IMR-90 (cell line): ENCODE data around the gene FBXL20. TPM values are rescaled to one million over a fixed set of nuclear protein-coding genes. Genes with fewer than 3 reads are reported as not detected.

Experiments
- ATAC-seq: fragments of 200-7000 bp; cut with Tn5 transposase; 2 replicates; pipeline ENCODE4 v1.9.1; 2020; ENCODE audit warnings: low read depth, mild to moderate bottlenecking, moderate library complexity
- BruUV-seq: library from RNA; stranded (reverse); fragments of 400-500 nt; replicated peaks from 2 replicates; lab custom pipeline; 2021; lab: Mats Ljungman, UMichigan
- CTCF ChIA-PET: fragments of 300-600 bp; formaldehyde crosslinking; extraction: SDS; loops from one replicate; lab custom pipeline; 2021; ENCODE audit warnings: antibody characterized with exemption; lab: Yijun Ruan, JAX
- POLR2A ChIA-PET: fragments of 300-600 bp; sonication (Branson Sonifier 250); formaldehyde crosslinking; loops from one replicate; lab custom pipeline; 2022; ENCODE audit warnings: antibody characterized with exemption; ENCODE audit not compliant: unreplicated experiment; lab: Charles Lee
- DNase-seq: peaks from one replicate; pipeline ENCODE4 v3.0.0; 2013
- H2AFZ ChIP-seq: replicated peaks from 2 replicates; pipeline ENCODE3; 2013; ENCODE audit warnings: low read length, mild to moderate bottlenecking; ENCODE audit not compliant: poor library complexity
- H2AK5ac ChIP-seq: 2 replicates; pipeline ENCODE4 v1.6.1; 2013; ENCODE audit warnings: low read depth, low read length, inconsistent platforms
- H2AK9ac ChIP-seq: replicated peaks from 2 replicates; pipeline ENCODE3; 2013; ENCODE audit warnings: mild to moderate bottlenecking, low read depth, low read length, moderate library complexity; ENCODE audit not compliant: poor library complexity
- H2BK120ac ChIP-seq: 2 replicates; pipeline ENCODE4 v1.6.1; 2013; ENCODE audit warnings: low read depth, low read length, inconsistent platforms
- H2BK15ac ChIP-seq: 3 replicates; pipeline ENCODE4 v1.6.1; 2013; ENCODE audit warnings: low read depth, low read length, inconsistent platforms
- H2BK20ac ChIP-seq: 2 replicates; pipeline ENCODE4 v1.6.1; 2013; ENCODE audit warnings: low read depth, mild to moderate bottlenecking, inconsistent platforms, low read length, moderate library complexity
- H2BK5ac ChIP-seq: 2 replicates; pipeline ENCODE4 v1.6.1; 2013; ENCODE audit warnings: mild to moderate bottlenecking, low read depth, low read length, inconsistent platforms; ENCODE audit not compliant: poor library complexity, severe bottlenecking
- H3K14ac ChIP-seq: replicated peaks from 2 replicates; pipeline ENCODE4 v1.6.1; 2013; ENCODE audit warnings: low read depth, low read length, inconsistent platforms
- H3K18ac ChIP-seq: 2 replicates; pipeline ENCODE4 v1.6.1; 2013; ENCODE audit warnings: low read depth, low read length, control low read depth
- H3K23ac ChIP-seq: 2 replicates; pipeline ENCODE4 v1.6.1; 2013; ENCODE audit warnings: low read depth, low read length, inconsistent platforms
- H3K27ac ChIP-seq: 2 replicates; pipeline ENCODE4 v1.5.1; 2013; ENCODE audit warnings: mild to moderate bottlenecking, control low read depth, low read length; ENCODE audit not compliant: insufficient read depth
- H3K27me3 ChIP-seq: 2 replicates; pipeline ENCODE4 v1.6.1; 2013; ENCODE audit warnings: low read length; ENCODE audit not compliant: control insufficient read depth, insufficient read depth
- H3K36me3 ChIP-seq: 2 replicates; pipeline ENCODE4 v1.6.1; 2013; ENCODE audit warnings: low read length, mixed read lengths; ENCODE audit not compliant: control insufficient read depth, insufficient read depth
- H3K4ac ChIP-seq: 2 replicates; pipeline ENCODE4 v1.6.1; 2013; ENCODE audit warnings: low read depth, low read length, inconsistent platforms
- H3K4me1 ChIP-seq: 2 replicates; pipeline ENCODE4 v1.6.1; 2013; ENCODE audit warnings: low read length, mixed read lengths; ENCODE audit not compliant: control insufficient read depth, insufficient read depth
- H3K4me2 ChIP-seq: 2 replicates; pipeline ENCODE4 v1.6.1; 2013; ENCODE audit warnings: low read depth, mild to moderate bottlenecking, control low read depth, low read length, moderate library complexity
- H3K4me3 ChIP-seq: 2 replicates; pipeline ENCODE4 v1.5.1; 2013; ENCODE audit warnings: low read depth, mild to moderate bottlenecking, control low read depth, low read length, moderate library complexity; ENCODE audit not compliant: insufficient read depth
- H3K56ac ChIP-seq: 2 replicates; pipeline ENCODE4 v1.6.1; 2013; ENCODE audit warnings: low read length, inconsistent platforms; ENCODE audit not compliant: insufficient read depth; ENCODE audit errors: extremely low read depth
- H3K79me1 ChIP-seq, 2 experiments: 2 replicates each; pipeline ENCODE4 v1.6.1; 2013; ENCODE audit warnings: low read length in 2 of 2, inconsistent platforms in 1 of 2, low read depth in 1 of 2
- H3K9ac ChIP-seq: 2 replicates; pipeline ENCODE4 v1.6.1; 2013; ENCODE audit warnings: low read depth, low read length, control low read depth
- H3K9me1 ChIP-seq: 2 replicates; pipeline ENCODE4 v1.6.1; 2013; ENCODE audit warnings: low read length, inconsistent platforms; ENCODE audit not compliant: insufficient read depth
- H3K9me3 ChIP-seq: 2 replicates; pipeline ENCODE4 v1.6.1; 2013; ENCODE audit warnings: low read length; ENCODE audit not compliant: control insufficient read depth, insufficient read depth
- H4K20me1 ChIP-seq: 2 replicates; pipeline ENCODE4 v1.6.1; 2013; ENCODE audit warnings: low read length, inconsistent platforms; ENCODE audit not compliant: insufficient read depth
- H4K5ac ChIP-seq: 2 replicates; pipeline ENCODE4 v1.6.1; 2013; ENCODE audit warnings: mild to moderate bottlenecking, low read depth, low read length, control low read depth
- H4K8ac ChIP-seq, 2 experiments: 2 replicates each; pipeline ENCODE4 v1.6.1; 2013; ENCODE audit warnings: low read depth in 2 of 2, low read length in 2 of 2, control low read depth in 1 of 2, inconsistent platforms in 1 of 2
- H4K91ac ChIP-seq: 2 replicates; pipeline ENCODE4 v1.6.1; 2013; ENCODE audit warnings: low read depth, low read length, inconsistent platforms; ENCODE audit not compliant: insufficient read depth
- BHLHE40 ChIP-seq: fragments of 150-350 bp; IDR thresholded peaks from 2 replicates; pipeline ENCODE4 v1.6.1; 2016; ENCODE audit warnings: mild to moderate bottlenecking, low read depth, low read length
- CEBPB ChIP-seq: IDR thresholded peaks from 2 replicates; pipeline ENCODE4 v1.6.1; 2012; ENCODE audit warnings: low read depth, low read length, improper control_type of control experiment
- CHD1 ChIP-seq: IDR thresholded peaks from 2 replicates; pipeline ENCODE4 v1.6.1; 2012; ENCODE audit warnings: low read depth, low read length, improper control_type of control experiment
- FOS ChIP-seq: fragments of 150-350 bp; IDR thresholded peaks from 2 replicates; pipeline ENCODE4 v1.6.1; 2016; ENCODE audit warnings: low read depth, low read length
- MAFK ChIP-seq: IDR thresholded peaks from 2 replicates; pipeline ENCODE4 v1.6.1; 2012; ENCODE audit warnings: low read depth, low read length, improper control_type of control experiment
- MAZ ChIP-seq: IDR thresholded peaks from 2 replicates; pipeline ENCODE4 v1.6.1; 2012; ENCODE audit warnings: low read depth, mild to moderate bottlenecking, low read length, improper control_type of control experiment, moderate library complexity, borderline replicate concordance
- MXI1 ChIP-seq: IDR thresholded peaks from 2 replicates; pipeline ENCODE4 v1.6.1; 2012; ENCODE audit warnings: low read depth, mild to moderate bottlenecking, low read length, moderate library complexity, borderline replicate concordance
- NFE2L2 ChIP-seq: fragments of 150-350 bp; IDR thresholded peaks from 2 replicates; pipeline ENCODE4 v1.6.1; 2016; ENCODE audit warnings: low read depth, mild to moderate bottlenecking, low read length
- POLR2A ChIP-seq: IDR thresholded peaks from 2 replicates; pipeline ENCODE4 v1.6.1; 2012; ENCODE audit warnings: mild to moderate bottlenecking, low read depth, low read length
- RAD21 ChIP-seq: IDR thresholded peaks from 2 replicates; pipeline ENCODE4 v1.6.1; 2012; ENCODE audit warnings: low read length, improper control_type of control experiment
- RCOR1 ChIP-seq: IDR thresholded peaks from 2 replicates; pipeline ENCODE4 v1.6.1; 2012; ENCODE audit warnings: mild to moderate bottlenecking, low read length, improper control_type of control experiment; ENCODE audit not compliant: insufficient replicate concordance
- RFX5 ChIP-seq: IDR thresholded peaks from 2 replicates; pipeline ENCODE4 v1.8.0; 2012; ENCODE audit warnings: low read depth, mild to moderate bottlenecking, low read length, moderate library complexity
- SMC3 ChIP-seq: fragments of 150-350 bp; IDR thresholded peaks from 2 replicates; pipeline ENCODE4 v1.6.1; 2016; ENCODE audit warnings: low read depth, mild to moderate bottlenecking, antibody characterized with exemption, low read length, moderate library complexity
- WGBS, 2 experiments: methylation state at CpG; one replicate each; pipeline versions ENCODE4 v1.1.5 to v1.1.7; 2013; ENCODE audit warnings: missing lambda C conversion rate in 2 of 2; ENCODE audit not compliant: insufficient read length in 1 of 2; ENCODE audit errors: extremely low coverage in 2 of 2; 5-methylcytosine and 5-hydroxymethylcytosine counted together
- dilution Hi-C: fragments of 300-500 bp; cut with HindIII; formaldehyde crosslinking; loops from one replicate; pipeline ENCODE4 v1.14.3; 2018; ENCODE audit warnings: low sequenced_read_pairs; ENCODE audit not compliant: unreplicated experiment
- in situ Hi-C: fragments of 300-500 bp; cut with MboI; formaldehyde crosslinking; loops from 3 replicates; pipeline ENCODE4 v1.14.3; 2019; ENCODE audit warnings: low sequenced_read_pairs, inconsistent platforms, mixed read lengths
- intact Hi-C: fragments of 100-400 bp; cut with micrococcal nuclease; formaldehyde crosslinking; loops from 2 replicates; pipeline ENCODE4 v1.10.0; 2022
- polyA plus RNA-seq, 3 experiments: library from polyadenylated mRNA; depleted of rRNA; stranded (reverse); fragments of >200 nt; gene quantifications; 2 replicates each; pipeline ENCODE4 v1.2.3, GENCODE V29; 2012; ENCODE audit warnings: low replicate concordance in 1 of 3
- total RNA-seq: library from RNA; depleted of rRNA; stranded (reverse); fragments of >200 nt; gene quantifications from 2 replicates; pipeline ENCODE4 v1.2.3, GENCODE V29; 2012
- TF ChIP-seq, protein P1 (sequence below): fragments of 150-350 bp; IDR thresholded peaks from 2 replicates; pipeline ENCODE4 v1.6.1; 2016; ENCODE audit warnings: low read depth, mild to moderate bottlenecking, low read length, moderate library complexity, borderline replicate concordance
- TF ChIP-seq, protein P2 (sequence below): fragments of 150-350 bp; IDR thresholded peaks from 2 replicates; pipeline ENCODE4 v1.6.1; 2017; ENCODE audit warnings: mild to moderate bottlenecking, antibody characterized with exemption, low read length, low read depth

Gene FBXL20
- total and polyA plus RNA-seq, 2 of the 4 experiments (the other 2 are of a cell fraction): 4.1 to 13.8 TPM

DNA sequence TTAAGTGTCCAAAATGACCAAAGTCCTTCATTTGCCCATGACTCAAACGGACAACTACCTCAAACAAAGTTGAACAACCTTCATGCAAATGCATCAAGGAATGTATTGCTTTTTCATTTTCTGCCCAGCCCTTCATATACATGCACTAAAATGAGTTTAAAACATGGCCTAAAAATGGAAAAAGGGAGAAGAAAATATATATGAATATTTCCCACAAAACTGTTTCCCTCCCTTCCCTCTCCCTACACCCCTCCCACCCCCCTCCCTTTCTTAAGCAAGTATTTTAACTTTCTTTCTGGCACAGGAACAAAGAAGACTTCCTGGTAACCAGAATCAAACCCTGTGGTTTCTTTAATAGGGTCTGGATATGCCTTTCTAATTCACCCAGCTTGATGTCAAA lies 5.5 kb upstream of the FBXL20 start:
- peaks cover 3 to 28% of the 10 kb centered on the region in 2 experiments; a peak in 3 of 4 replicates for H3K79me1 ChIP-seq
- intact Hi-C loops: no loop called here

More for the DNA sequence above, 5.5 kb upstream of the FBXL20 start:
- TF ChIP-seq NFE2L2 (no peak), RFX5 (no peak), RCOR1 (no peak), MAFK (no peak), CHD1 (no peak), MXI1 (no peak), SMC3 (no peak), RAD21 (no peak), MAZ (no peak), POLR2A (no peak), BHLHE40 (no peak), CEBPB (no peak), FOS (no peak)
- TF ChIP-seq, protein P1, sequence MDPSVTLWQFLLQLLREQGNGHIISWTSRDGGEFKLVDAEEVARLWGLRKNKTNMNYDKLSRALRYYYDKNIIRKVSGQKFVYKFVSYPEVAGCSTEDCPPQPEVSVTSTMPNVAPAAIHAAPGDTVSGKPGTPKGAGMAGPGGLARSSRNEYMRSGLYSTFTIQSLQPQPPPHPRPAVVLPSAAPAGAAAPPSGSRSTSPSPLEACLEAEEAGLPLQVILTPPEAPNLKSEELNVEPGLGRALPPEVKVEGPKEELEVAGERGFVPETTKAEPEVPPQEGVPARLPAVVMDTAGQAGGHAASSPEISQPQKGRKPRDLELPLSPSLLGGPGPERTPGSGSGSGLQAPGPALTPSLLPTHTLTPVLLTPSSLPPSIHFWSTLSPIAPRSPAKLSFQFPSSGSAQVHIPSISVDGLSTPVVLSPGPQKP: no peak
- TF ChIP-seq, protein P2, sequence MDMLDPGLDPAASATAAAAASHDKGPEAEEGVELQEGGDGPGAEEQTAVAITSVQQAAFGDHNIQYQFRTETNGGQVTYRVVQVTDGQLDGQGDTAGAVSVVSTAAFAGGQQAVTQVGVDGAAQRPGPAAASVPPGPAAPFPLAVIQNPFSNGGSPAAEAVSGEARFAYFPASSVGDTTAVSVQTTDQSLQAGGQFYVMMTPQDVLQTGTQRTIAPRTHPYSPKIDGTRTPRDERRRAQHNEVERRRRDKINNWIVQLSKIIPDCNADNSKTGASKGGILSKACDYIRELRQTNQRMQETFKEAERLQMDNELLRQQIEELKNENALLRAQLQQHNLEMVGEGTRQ: no peak
- Histone ChIP-seq H3K4me2 (no peak overlapping the region), H3K4me1 (peaks cover 6% of the 10 kb centered on the region), H3K56ac (no peak overlapping the region), H3K9me1 (peaks cover 3% of the 10 kb centered on the region; the same call in 1 of the 2 replicates), H2BK5ac (no peak overlapping the region), H3K27me3 (no peaks in the 10 kb centered on the region), H3K4me3 (no peak overlapping the region), H2BK15ac (no peak overlapping the region), H2BK20ac (no peak overlapping the region), H3K9me3 (no peaks in the 10 kb centered on the region), H2BK120ac (no peak overlapping the region), H3K23ac (no peak overlapping the region), H3K14ac (no peak overlapping the region), H3K36me3 (peaks cover 38% of the 10 kb centered on the region), H4K5ac (no peak overlapping the region), H2AK5ac (no peak overlapping the region), H3K27ac (no peak overlapping the region), H3K9ac (no peak overlapping the region), H2AFZ (no peak overlapping the region), H4K8ac (no peak overlapping the region), H3K4ac (no peak overlapping the region), H4K20me1 (peaks cover 4% of the 10 kb centered on the region; the same call in 1 of the 2 replicates), H3K18ac (no peak overlapping the region), H2AK9ac (no peak overlapping the region), H4K91ac (no peak overlapping the region)
- in situ Hi-C loops (loop anchor here (10.0 kb wide), 1 partner anchor 132 kb away; no protein-coding TSS in a partner anchor), dilution Hi-C loops (no loop called here)
- ChIA-PET CTCF (no interaction called here), POLR2A (no interaction called here)
- DNase-seq (no peak), ATAC-seq (no peak)
- no CpG with 5 or more reads among the region's 1 CpG for WGBS, 2 experiments
- BruUV-seq: no TSS peak
